CD14-positive monocyte (primary cell): ENCODE measurements around the gene NFYB. TPM values are rescaled to one million over a fixed set of nuclear protein-coding genes. Genes with fewer than 3 reads are reported as not detected.
A peak's percentile ranks its signal among the peaks of the same experiment; 100 is the strongest.

ENCODE experiments used
- DNase-seq, 3 donors: peaks; one replicate each; pipeline ENCODE4 v3.0.0-alpha.2; 2011 to 2022
- H2AFZ ChIP-seq: 2 replicates; pipeline ENCODE4 v1.6.0; 2012; ENCODE audit warnings: mild to moderate bottlenecking, low read depth, low read length, inconsistent platforms; ENCODE audit not compliant: insufficient read depth, poor library complexity, severe bottlenecking
- H3K27ac ChIP-seq, 2 donors: 1 replicate in 1 of 2; 2 replicates in 1 of 2; pipeline ENCODE4 v1.5.1; 2012 to 2013; ENCODE audit warnings: low read length in 2 of 2, control low read depth in 1 of 2, inconsistent platforms in 1 of 2, low read depth in 1 of 2, mild to moderate bottlenecking in 1 of 2
- H3K27me3 ChIP-seq, 2 donors: one replicate each; pipeline versions ENCODE4 v1.6.0 to v1.6.1; 2011 to 2013; ENCODE audit warnings: low read length in 2 of 2; ENCODE audit not compliant: control insufficient read depth in 2 of 2, insufficient read depth in 2 of 2
- H3K36me3 ChIP-seq, 2 donors: replicated peaks in 1 of 2; 1 replicate in 1 of 2; 2 replicates in 1 of 2; pipeline versions ENCODE4 v1.5.1 to v1.6.1; 2012 to 2013; ENCODE audit warnings: low read length in 2 of 2, control low read depth in 1 of 2, inconsistent platforms in 1 of 2, mild to moderate bottlenecking in 1 of 2; ENCODE audit not compliant: insufficient read depth in 2 of 2, control insufficient read depth in 1 of 2
- H3K4me1 ChIP-seq, 2 donors: 1 replicate in 1 of 2; 2 replicates in 1 of 2; pipeline versions ENCODE4 v1.5.1 to v1.6.1; 2012 to 2013; ENCODE audit warnings: low read length in 2 of 2, control low read depth in 1 of 2, inconsistent platforms in 1 of 2, mild to moderate bottlenecking in 1 of 2, moderate library complexity in 1 of 2; ENCODE audit not compliant: insufficient read depth in 2 of 2, control insufficient read depth in 1 of 2
- H3K4me2 ChIP-seq: replicated peaks from 2 replicates; pipeline ENCODE3; 2012; ENCODE audit warnings: low read length, moderate library complexity, mild to moderate bottlenecking; ENCODE audit not compliant: poor library complexity, severe bottlenecking; ENCODE audit errors: extremely low read depth
- H3K4me3 ChIP-seq, 3 experiments: fragments of 200-600 bp in 1 of 3; sonication (generic) in 1 of 3; replicated peaks in 1 of 3; 1 replicate in 2 of 3; 2 replicates in 1 of 3; pipeline ENCODE4 v1.5.1; 2011 to 2013; ENCODE audit warnings: low read length in 3 of 3, mild to moderate bottlenecking in 3 of 3, control low read depth in 2 of 3, low read depth in 2 of 3, inconsistent platforms in 1 of 3, moderate library complexity in 1 of 3
- H3K79me2 ChIP-seq: 2 replicates; pipeline ENCODE4 v1.6.0; 2012; ENCODE audit warnings: mild to moderate bottlenecking, control low read depth, inconsistent platforms, low read length, moderate library complexity; ENCODE audit not compliant: insufficient read depth
- H3K9ac ChIP-seq: 2 replicates; pipeline ENCODE4 v1.6.0; 2017; ENCODE audit warnings: low read length, mild to moderate bottlenecking; ENCODE audit not compliant: insufficient read depth, poor library complexity, severe bottlenecking
- H3K9me3 ChIP-seq, 2 donors: replicated peaks in 1 of 2; 1 replicate in 1 of 2; 2 replicates in 1 of 2; pipeline versions ENCODE4 v1.5.1 to v1.6.1; 2012 to 2013; ENCODE audit warnings: low read length in 2 of 2, control low read depth in 1 of 2; ENCODE audit not compliant: control insufficient read depth in 1 of 2, insufficient read depth in 1 of 2
- H4K20me1 ChIP-seq: 2 replicates; pipeline ENCODE4 v1.6.0; 2012; ENCODE audit warnings: mild to moderate bottlenecking, low read length, control low read depth, moderate library complexity; ENCODE audit not compliant: insufficient read depth
- H3K27ac Mint-ChIP-seq, 7 donors: one replicate each; pipeline ENCODE4 v1.8.0; 2020; ENCODE audit warnings: mild to moderate bottlenecking in 7 of 7, mixed read lengths in 7 of 7, moderate library complexity in 6 of 7, inconsistent platforms in 2 of 7
- H3K27me3 Mint-ChIP-seq, 3 donors: one replicate each; pipeline ENCODE4 v1.8.0; 2021 to 2022; ENCODE audit warnings: low read depth in 3 of 3, mild to moderate bottlenecking in 3 of 3, mixed read lengths in 3 of 3, moderate library complexity in 3 of 3, inconsistent platforms in 1 of 3
- H3K36me3 Mint-ChIP-seq, 2 donors: one replicate each; pipeline ENCODE4 v1.8.0; 2020; ENCODE audit warnings: mixed read lengths in 2 of 2, inconsistent platforms in 1 of 2, mild to moderate bottlenecking in 1 of 2
- H3K4me1 Mint-ChIP-seq: one replicate; pipeline ENCODE4 v1.8.0; 2020; ENCODE audit warnings: mild to moderate bottlenecking, mixed read lengths
- H3K4me3 Mint-ChIP-seq, 2 donors: one replicate each; pipeline ENCODE4 v1.8.0; 2020; ENCODE audit warnings: mild to moderate bottlenecking in 2 of 2, mixed read lengths in 2 of 2, moderate library complexity in 1 of 2
- H3K9me3 Mint-ChIP-seq, 7 donors: one replicate each; pipeline ENCODE4 v1.8.0; 2020 to 2022; ENCODE audit warnings: mixed read lengths in 7 of 7, mild to moderate bottlenecking in 6 of 7, moderate library complexity in 6 of 7, inconsistent platforms in 2 of 7
- CTCF ChIP-seq: fragments of 200-600 bp; IDR thresholded peaks from one replicate; pipeline ENCODE4 v1.8.0; 2022; ENCODE audit warnings: antibody characterized with exemption, mild to moderate bottlenecking
- WGBS: methylation state at CpG from one replicate; pipeline ENCODE4 v1.1.5; 2013; ENCODE audit warnings: missing lambda C conversion rate; ENCODE audit not compliant: insufficient coverage; 5-methylcytosine and 5-hydroxymethylcytosine counted together
- intact Hi-C, 2 donors: fragments of 100-400 bp; cut with micrococcal nuclease; formaldehyde crosslinking; loops; one replicate each; pipeline versions ENCODE4 v1.15.0 to v1.15.1; 2023
- polyA plus RNA-seq, 3 donors: library from polyadenylated mRNA; depleted of rRNA in 1 of 3; unstranded in 2 of 3; stranded (reverse) in 1 of 3; fragments of 300-500 nt in 2 of 3; fragments of >200 nt in 1 of 3; fragmentation: Illumina TruSeq in 2 of 3; gene quantifications; 1 replicate in 2 of 3; 2 replicates in 1 of 3; pipeline ENCODE4 v1.2.3, GENCODE V29; 2012 to 2021

NFYB gene
- polyA plus RNA-seq, 3 donors: 11.6 to 14.6 (median 12.3) TPM

GRCh38 chr12:104180374-104180773 is 42.4 kb upstream of the NFYB start:
- H2AFZ ChIP-seq: no peak overlapping the region
- H3K27ac ChIP-seq: no peak overlapping the region
- intact Hi-C loops: no loop called here
- no peaks in the 10 kb centered on the region for H3K36me3 Mint-ChIP-seq
- H3K9ac ChIP-seq: no peak overlapping the region
- H3K36me3 ChIP-seq: no peaks in the 10 kb centered on the region
- H3K4me3 Mint-ChIP-seq: no peak overlapping the region
- H3K27me3 ChIP-seq: no peaks in the 10 kb centered on the region
- H3K4me1 Mint-ChIP-seq: peaks cover 19% of the 10 kb centered on the region
- H3K9me3 Mint-ChIP-seq: peaks cover 7 to 17% (median 11%) of the 10 kb centered on the region in 7 donors
- no peak overlapping the region for H3K27ac Mint-ChIP-seq
- H3K4me1 ChIP-seq: peaks cover 13 to 16% of the 10 kb centered on the region in 2 donors
- H3K79me2 ChIP-seq: no peaks in the 10 kb centered on the region
- peaks cover 7 to 20% of the 10 kb centered on the region in 2 donors for H3K9me3 ChIP-seq
- TF ChIP-seq CTCF: no peak
- H3K4me3 ChIP-seq: no peak overlapping the region
- H3K4me2 ChIP-seq: no peak overlapping the region
- 90% methylated on average over 2 of the region's 5 CpGs for WGBS
- peaks cover 0 to 2% (median 0%) of the 10 kb centered on the region in 3 donors for H3K27me3 Mint-ChIP-seq
- no peak for DNase-seq
- no peaks in the 10 kb centered on the region for H4K20me1 ChIP-seq

- H3K9ac ChIP-seq: no peak overlapping the region
- Mint-ChIP-seq H3K27ac (peak overlapping the region in 4 of 7 donors; percentile 4 to 74 (median 34)), H3K4me1 (peaks cover 19% of the 10 kb centered on the region)
Measured at GRCh38 chr12:104177663-104178501, 39.9 kb upstream of the NFYB start.

More at GRCh38 chr12:104177663-104178501, 39.9 kb upstream of the NFYB start:
- Histone ChIP-seq H3K79me2 (no peaks in the 10 kb centered on the region), H4K20me1 (no peaks in the 10 kb centered on the region), H3K27ac (no peak overlapping the region), H3K4me3 (peak overlapping the region in 1 of 3 experiments; percentile 26), H3K27me3 (no peaks in the 10 kb centered on the region), H3K36me3 (no peaks in the 10 kb centered on the region), H2AFZ (no peak overlapping the region), H3K4me2 (peak overlapping the region; percentile 10), H3K9me3 (peaks cover 0 to 2% of the 10 kb centered on the region in 2 donors), H3K4me1 (peaks cover 13 to 16% of the 10 kb centered on the region in 2 donors)
- intact Hi-C loops: no loop called here
- Mint-ChIP-seq H3K27me3 (peaks cover 0 to 4% (median 0%) of the 10 kb centered on the region in 3 donors), H3K9me3 (peaks cover 0 to 4% (median 0%) of the 10 kb centered on the region in 7 donors), H3K36me3 (no peaks in the 10 kb centered on the region), H3K4me3 (peak overlapping the region; percentile 25 to 68)
- WGBS: 8% methylated on average over 3 of the region's 8 CpGs
- TF ChIP-seq CTCF: no peak
- peak; percentile 25 to 51 (median 38) for DNase-seq
